Fibroblast of pulmonary artery (primary cell): ENCODE results near the gene ANKLE1.
A peak's percentile ranks its signal among the peaks of the same experiment; 100 is the strongest.

Source experiments
- DNase-seq: peaks from one replicate; pipeline ENCODE4 v3.0.0-alpha.2; 2010; ENCODE audit warnings: low read depth
- H3K4me3 ChIP-seq: replicated peaks from 2 replicates; pipeline ENCODE4 v1.5.1; 2011; ENCODE audit warnings: low read depth, mild to moderate bottlenecking, control low read depth, low read length, moderate library complexity
- CTCF ChIP-seq: IDR thresholded peaks from 2 replicates; pipeline ENCODE4 v1.5.1; 2011; ENCODE audit warnings: mild to moderate bottlenecking, control low read depth, low read length, inconsistent platforms; ENCODE audit errors: missing control alignments

The ANKLE1 gene

GRCh38 chr19:17249887-17250548, 31.7 kb upstream of the ANKLE1 start:
- no peak for DNase-seq
- TF ChIP-seq CTCF = no peak

GRCh38 chr19:17254636-17255035, 27.1 kb upstream of the ANKLE1 start:
- no peak overlapping the region for H3K4me3 ChIP-seq
- no peak for DNase-seq
- TF ChIP-seq CTCF = no peak

More at GRCh38 chr19:17249887-17250548, 31.7 kb upstream of the ANKLE1 start:
- H3K4me3 ChIP-seq = no peak overlapping the region

GRCh38 chr19:17255150-17255621, 26.5 kb upstream of the ANKLE1 start:
- no peak for DNase-seq
- TF ChIP-seq CTCF = no peak
- no peak overlapping the region for H3K4me3 ChIP-seq

- DNase-seq = no peak
- no peak for TF ChIP-seq CTCF
- H3K4me3 ChIP-seq = no peak overlapping the region
Observed at GRCh38 chr19:17256130-17256529, 25.6 kb upstream of the ANKLE1 start.

GRCh38 chr19:17259118-17259780, 22.5 kb upstream of the ANKLE1 start:
- no peak overlapping the region for H3K4me3 ChIP-seq
- no peak for TF ChIP-seq CTCF
- DNase-seq = no peak

- H3K4me3 ChIP-seq = no peak overlapping the region
- TF ChIP-seq CTCF = no peak
- no peak for DNase-seq
Observed at GRCh38 chr19:17259934-17260333, 21.8 kb upstream of the ANKLE1 start.

- peak; percentile 94 for TF ChIP-seq CTCF
- peak; percentile 81 for DNase-seq
- H3K4me3 ChIP-seq = no peak overlapping the region
Observed at GRCh38 chr19:17260842-17261325, 20.8 kb upstream of the ANKLE1 start.
